Activated naive CD4-positive, alpha-beta T cell treated with anti-CD3 and anti-CD28 coated beads for 36 hours (primary cell): ENCODE measurements around the gene LIMS2. TPM values are rescaled to one million over a fixed set of nuclear protein-coding genes. Genes with fewer than 3 reads are reported as not detected.

ENCODE experiments used
- CTCF ChIA-PET: fragments of 350-600 bp; sonication (Branson Sonifier 250); formaldehyde crosslinking; loops from one replicate; lab custom pipeline; 2021; ENCODE audit warnings: antibody characterized with exemption; lab: Charles Lee
- DNase-seq: peaks from one replicate; pipeline ENCODE4 v3.0.0-alpha.2; 2020
- H3K27ac Mint-ChIP-seq: one replicate; pipeline ENCODE4 v1.8.0; 2021; ENCODE audit warnings: mild to moderate bottlenecking, mixed read lengths
- H3K27me3 Mint-ChIP-seq: one replicate; pipeline ENCODE4 v1.8.0; 2021; ENCODE audit warnings: low read depth, mixed read lengths
- H3K36me3 Mint-ChIP-seq: one replicate; pipeline ENCODE4 v1.8.0; 2021; ENCODE audit warnings: low read depth, mixed read lengths
- H3K4me1 Mint-ChIP-seq: one replicate; pipeline ENCODE4 v1.8.0; 2021; ENCODE audit warnings: low read depth, mixed read lengths
- H3K4me3 Mint-ChIP-seq: one replicate; pipeline ENCODE4 v1.8.0; 2021; ENCODE audit warnings: mild to moderate bottlenecking, moderate library complexity, mixed read lengths
- H3K9me3 Mint-ChIP-seq: one replicate; pipeline ENCODE4 v1.8.0; 2021; ENCODE audit warnings: mixed read lengths
- intact Hi-C: fragments of 100-400 bp; cut with micrococcal nuclease; formaldehyde crosslinking; loops from one replicate; pipeline ENCODE4 v1.15.1; 2023
- total RNA-seq, 2 experiments: library from RNA; stranded (reverse); gene quantifications; one replicate each; pipeline ENCODE4 v1.2.3, GENCODE V29; 2021

The LIMS2 gene
- total RNA-seq, 2 experiments from 2014 or later = 14.6 to 15.5 TPM

DNA sequence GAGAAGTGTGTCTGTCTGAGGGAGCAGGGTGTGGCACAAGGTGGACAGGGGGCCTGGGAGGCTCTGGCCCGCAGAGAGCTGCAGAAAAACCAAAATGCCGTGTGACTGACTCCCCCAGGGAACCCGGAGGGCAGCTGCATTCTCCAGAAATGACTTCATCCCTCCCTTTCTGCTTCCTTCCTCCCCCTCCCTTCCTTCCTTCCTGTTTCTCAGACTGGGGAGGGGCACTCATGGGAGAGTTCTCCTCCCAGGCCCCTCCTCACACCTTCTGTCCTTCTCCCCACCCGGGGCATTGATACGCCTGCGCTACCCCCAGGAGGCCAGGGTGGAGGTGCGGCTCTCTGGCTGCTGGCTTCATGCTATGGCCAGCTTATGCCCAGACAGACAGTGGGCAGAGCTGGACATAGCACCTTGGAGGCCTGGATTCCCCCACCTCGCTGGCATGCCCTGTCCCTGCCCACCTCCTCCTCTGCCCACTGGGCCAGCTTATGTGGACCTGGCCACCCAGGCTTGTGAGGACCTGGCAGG, 37.5 kb downstream of the LIMS2 start:
- peak; percentile 46 for DNase-seq
- Mint-ChIP-seq H3K27me3 (no peaks in the 10 kb centered on the region), H3K9me3 (no peaks in the 10 kb centered on the region), H3K4me3 (no peak overlapping the region), H3K36me3 (peaks cover 3% of the 10 kb centered on the region), H3K4me1 (peaks cover 73% of the 10 kb centered on the region), H3K27ac (peak overlapping the region; percentile 83)
- CTCF ChIA-PET = interaction anchor here (1.2 to 2.7 kb wide), 3 partner anchors 12 to 158 kb away, joined by 3 to 12 read pairs (median 3); no protein-coding TSS in a partner anchor
- intact Hi-C loops = loop anchor here (5.0 kb wide), 1 partner anchor 220 kb away; the partner anchor contains the start of gene PROC

- intact Hi-C loops = loop anchor here (5.0 kb wide), 1 partner anchor 220 kb away; the partner anchor contains the start of gene PROC
- H3K4me1 Mint-ChIP-seq = peaks cover 75% of the 10 kb centered on the region
- H3K9me3 Mint-ChIP-seq = no peaks in the 10 kb centered on the region
- CTCF ChIA-PET = interaction anchor here (1.2 to 2.7 kb wide), 3 partner anchors 12 to 158 kb away, joined by 3 to 12 read pairs (median 3); no protein-coding TSS in a partner anchor
- H3K27ac Mint-ChIP-seq = no peak overlapping the region
- H3K36me3 Mint-ChIP-seq = peaks cover 3% of the 10 kb centered on the region
- DNase-seq = no peak
- H3K4me3 Mint-ChIP-seq = no peak overlapping the region
- no peaks in the 10 kb centered on the region for H3K27me3 Mint-ChIP-seq
Measured at GRCh38 chr2:127637236-127637630, 38.1 kb downstream of the LIMS2 start.

DNA sequence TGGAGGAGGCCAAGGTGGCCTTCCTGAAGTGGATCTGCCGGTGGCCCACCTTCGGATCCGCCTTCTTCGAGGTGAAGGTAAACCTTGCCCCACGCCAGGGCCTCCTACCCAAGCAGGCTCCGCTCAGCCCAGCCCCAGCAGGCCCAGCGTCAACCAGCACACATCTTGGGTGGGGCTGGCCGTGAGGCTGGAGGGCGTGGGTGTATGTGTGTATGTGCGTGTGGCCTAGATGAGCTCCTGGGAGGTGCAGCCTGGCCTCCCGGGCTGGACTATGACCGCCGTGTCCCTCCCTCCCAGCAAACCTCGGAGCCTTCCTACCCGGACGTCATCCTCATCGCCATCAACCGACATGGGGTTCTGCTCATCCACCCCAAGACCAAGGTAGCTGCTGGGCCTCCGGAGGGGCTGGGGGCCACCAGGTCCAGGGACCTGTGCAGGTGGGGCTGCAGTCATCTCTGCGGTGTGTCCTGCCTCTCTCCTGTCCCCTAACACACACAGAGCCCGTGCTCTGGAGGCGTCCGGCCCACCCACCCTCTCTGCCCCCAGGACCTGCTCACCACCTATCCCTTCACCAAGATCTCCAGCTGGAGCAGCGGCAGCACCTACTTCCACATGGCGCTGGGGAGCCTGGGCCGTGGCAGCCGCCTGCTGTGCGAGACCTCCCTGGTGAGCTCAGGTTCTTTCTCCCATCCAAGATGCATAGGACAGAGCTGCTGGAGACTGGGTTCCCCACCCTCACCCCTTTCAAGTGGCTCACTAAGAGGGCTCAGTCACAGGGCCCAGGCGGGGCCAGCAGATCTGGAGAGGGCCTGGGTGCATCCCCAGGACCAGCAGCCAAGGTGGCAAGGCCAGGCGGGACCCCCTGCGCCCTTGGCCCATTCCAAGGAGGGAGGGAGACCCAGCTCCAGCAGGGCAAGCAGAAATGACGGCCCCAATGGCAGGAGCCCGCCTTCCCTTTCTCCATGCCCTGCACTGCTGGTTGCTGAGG, 38.8 kb downstream of the LIMS2 start:
- peak overlapping the region; percentile 73 for H3K27ac Mint-ChIP-seq
- no peaks in the 10 kb centered on the region for H3K27me3 Mint-ChIP-seq
- H3K4me1 Mint-ChIP-seq = peaks cover 75% of the 10 kb centered on the region
- DNase-seq = no peak
- intact Hi-C loops = loop anchor here (5.0 kb wide), 1 partner anchor 219 kb away; the partner anchor contains the start of gene PROC
- CTCF ChIA-PET = interaction anchor here (0.8 to 2.7 kb wide), 2 partner anchors 8 to 45 kb away, joined by 5 to 12 read pairs; no protein-coding TSS in a partner anchor
- no peaks in the 10 kb centered on the region for H3K9me3 Mint-ChIP-seq
- H3K4me3 Mint-ChIP-seq = no peak overlapping the region
- peaks cover 3% of the 10 kb centered on the region for H3K36me3 Mint-ChIP-seq

GRCh38 chr2:127635380-127636237, 39.7 kb downstream of the LIMS2 start:
- Mint-ChIP-seq H3K4me1 (peaks cover 73% of the 10 kb centered on the region), H3K4me3 (no peak overlapping the region), H3K9me3 (no peaks in the 10 kb centered on the region), H3K36me3 (peaks cover 3% of the 10 kb centered on the region), H3K27me3 (no peaks in the 10 kb centered on the region), H3K27ac (no peak overlapping the region)
- intact Hi-C loops = loop anchor here (5.0 kb wide), 1 partner anchor 218 kb away; the partner anchor contains the start of gene PROC
- CTCF ChIA-PET = interaction anchor here (0.8 to 2.7 kb wide), 2 partner anchors 9 to 44 kb away, joined by 5 to 12 read pairs; no protein-coding TSS in a partner anchor
- DNase-seq = no peak

GRCh38 chr2:127634626-127635379, 40.5 kb downstream of the LIMS2 start:
- no peak overlapping the region for H3K4me3 Mint-ChIP-seq
- peaks cover 68% of the 10 kb centered on the region for H3K4me1 Mint-ChIP-seq
- no peak for DNase-seq
- H3K36me3 Mint-ChIP-seq = peaks cover 3% of the 10 kb centered on the region
- intact Hi-C loops = loop anchor here (5.0 kb wide), 1 partner anchor 218 kb away; the partner anchor contains the start of gene PROC
- H3K27me3 Mint-ChIP-seq = no peaks in the 10 kb centered on the region
- no peak overlapping the region for H3K27ac Mint-ChIP-seq
- H3K9me3 Mint-ChIP-seq = no peaks in the 10 kb centered on the region
- CTCF ChIA-PET = no interaction called here

DNA sequence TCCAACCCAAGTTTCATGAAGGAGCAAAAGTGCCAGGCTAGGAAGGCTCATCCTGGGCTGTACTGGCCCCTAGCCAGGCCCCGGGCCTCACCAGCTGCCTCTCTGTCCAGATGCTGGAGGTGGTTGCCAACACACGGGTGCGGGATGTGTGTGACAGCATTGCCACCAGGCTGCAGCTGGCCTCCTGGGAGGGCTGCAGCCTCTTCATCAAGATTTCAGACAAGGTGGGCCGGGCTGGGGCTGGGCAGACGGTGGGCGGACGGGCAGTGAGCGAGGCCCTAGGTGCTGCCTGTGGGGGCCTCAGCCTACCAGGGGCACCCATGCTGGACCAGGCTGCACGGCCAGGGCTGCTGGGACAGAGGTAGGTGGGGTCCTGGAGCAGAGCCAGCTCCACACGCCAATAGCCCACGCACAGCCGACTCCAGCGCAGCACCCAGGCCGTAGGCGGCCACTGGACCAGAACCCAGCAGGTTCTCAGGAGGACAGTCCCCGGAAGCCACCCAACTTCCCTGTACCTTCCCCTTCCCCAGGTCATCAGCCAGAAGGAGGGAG, 41.2 kb downstream of the LIMS2 start:
- Mint-ChIP-seq H3K4me3 (no peak overlapping the region), H3K27ac (no peak overlapping the region), H3K9me3 (no peaks in the 10 kb centered on the region), H3K36me3 (peaks cover 3% of the 10 kb centered on the region), H3K27me3 (no peaks in the 10 kb centered on the region), H3K4me1 (peaks cover 62% of the 10 kb centered on the region)
- CTCF ChIA-PET = no interaction called here
- intact Hi-C loops = no loop called here
- no peak for DNase-seq

GRCh38 chr2:127633556-127634065, 41.7 kb downstream of the LIMS2 start:
- intact Hi-C loops = no loop called here
- no peaks in the 10 kb centered on the region for H3K27me3 Mint-ChIP-seq
- no peaks in the 10 kb centered on the region for H3K9me3 Mint-ChIP-seq
- no peak overlapping the region for H3K4me3 Mint-ChIP-seq
- DNase-seq = no peak
- CTCF ChIA-PET = no interaction called here
- no peak overlapping the region for H3K27ac Mint-ChIP-seq
- H3K4me1 Mint-ChIP-seq = peaks cover 56% of the 10 kb centered on the region
- no peaks in the 10 kb centered on the region for H3K36me3 Mint-ChIP-seq

- H3K27me3 Mint-ChIP-seq = no peaks in the 10 kb centered on the region
- H3K4me1 Mint-ChIP-seq = peaks cover 50% of the 10 kb centered on the region
- H3K27ac Mint-ChIP-seq = no peak overlapping the region
- no peak overlapping the region for H3K4me3 Mint-ChIP-seq
- CTCF ChIA-PET = interaction anchor here (1.6 kb wide), 1 partner anchor 42 kb away, joined by 10 read pairs; no protein-coding TSS in a partner anchor
- H3K9me3 Mint-ChIP-seq = no peaks in the 10 kb centered on the region
- no peak for DNase-seq
- intact Hi-C loops = no loop called here
- H3K36me3 Mint-ChIP-seq = no peaks in the 10 kb centered on the region
Measured at GRCh38 chr2:127632592-127633489, 42.5 kb downstream of the LIMS2 start.

DNA sequence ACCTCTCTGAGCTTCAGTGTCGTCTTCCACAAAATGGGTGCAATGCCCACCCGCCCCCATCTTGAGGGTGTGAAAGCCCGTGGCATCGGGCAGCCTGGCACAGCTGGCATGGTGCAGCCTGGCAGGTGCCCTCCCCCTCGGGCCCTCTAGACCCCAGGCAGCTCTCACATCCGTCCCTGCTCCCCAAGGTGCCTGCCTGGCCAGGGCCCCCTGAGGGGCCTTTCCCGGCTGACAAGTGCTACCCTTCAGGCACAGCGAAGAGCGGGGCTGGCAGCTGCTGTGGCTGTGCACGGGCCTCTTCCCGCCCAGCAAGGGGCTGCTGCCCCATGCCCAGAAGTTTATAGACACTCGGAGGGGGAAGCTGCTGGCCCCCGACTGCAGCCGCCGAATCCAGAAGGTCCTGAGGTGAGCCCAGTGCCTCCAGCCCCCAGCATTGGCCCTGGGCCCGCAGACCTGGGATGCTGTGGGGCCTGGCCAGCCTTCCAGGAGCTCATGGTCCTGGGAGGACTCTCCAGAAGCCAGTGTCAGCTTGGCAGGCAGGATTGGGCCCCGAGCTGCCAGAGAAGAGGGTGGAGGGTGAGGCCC, 43.2 kb downstream of the LIMS2 start:
- H3K4me3 Mint-ChIP-seq = no peak overlapping the region
- peaks cover 44% of the 10 kb centered on the region for H3K4me1 Mint-ChIP-seq
- no peak overlapping the region for H3K27ac Mint-ChIP-seq
- H3K36me3 Mint-ChIP-seq = no peaks in the 10 kb centered on the region
- no peaks in the 10 kb centered on the region for H3K9me3 Mint-ChIP-seq
- DNase-seq = no peak
- CTCF ChIA-PET = interaction anchor here (1.6 kb wide), 1 partner anchor 41 kb away, joined by 10 read pairs; no protein-coding TSS in a partner anchor
- H3K27me3 Mint-ChIP-seq = no peaks in the 10 kb centered on the region
- intact Hi-C loops = no loop called here

- no peaks in the 10 kb centered on the region for H3K27me3 Mint-ChIP-seq
- H3K36me3 Mint-ChIP-seq = no peaks in the 10 kb centered on the region
- DNase-seq = no peak
- peaks cover 39% of the 10 kb centered on the region for H3K4me1 Mint-ChIP-seq
- intact Hi-C loops = no loop called here
- no peaks in the 10 kb centered on the region for H3K9me3 Mint-ChIP-seq
- H3K4me3 Mint-ChIP-seq = no peak overlapping the region
- CTCF ChIA-PET = interaction anchor here (1.6 kb wide), 1 partner anchor 40 kb away, joined by 10 read pairs; no protein-coding TSS in a partner anchor
- no peak overlapping the region for H3K27ac Mint-ChIP-seq
Measured at GRCh38 chr2:127631541-127631996, 43.8 kb downstream of the LIMS2 start.
